Neutrophil (primary cell): ENCODE measurements around the gene DNAH10.

Experiments used
- H3K27ac ChIP-seq: fragments of 200-600 bp; sonication (generic); 2 replicates; pipeline ENCODE4 v1.5.1; 2016; ENCODE audit warnings: mild to moderate bottlenecking, moderate library complexity
- H3K27me3 ChIP-seq: fragments of 200-600 bp; sonication (generic); 2 replicates; pipeline ENCODE4 v1.6.0; 2016; ENCODE audit warnings: mild to moderate bottlenecking
- H3K36me3 ChIP-seq: fragments of 200-600 bp; sonication (generic); 2 replicates; pipeline ENCODE4 v1.5.1; 2017
- H3K4me1 ChIP-seq, 2 experiments: fragments of 200-600 bp in 1 of 2; sonication (generic) in 1 of 2; 1 replicate in 1 of 2; 2 replicates in 1 of 2; pipeline versions ENCODE4 v1.5.1 to v1.6.1; 2013 to 2016; ENCODE audit warnings: low read depth in 1 of 2, low read length in 1 of 2, mild to moderate bottlenecking in 1 of 2, moderate library complexity in 1 of 2; ENCODE audit not compliant: control insufficient read depth in 1 of 2, insufficient read depth in 1 of 2
- H3K4me3 ChIP-seq, 2 experiments: fragments of 200-600 bp in 1 of 2; sonication (generic) in 1 of 2; 1 replicate in 1 of 2; 2 replicates in 1 of 2; pipeline ENCODE4 v1.5.1; 2013 to 2016; ENCODE audit warnings: low read depth in 1 of 2, low read length in 1 of 2, mild to moderate bottlenecking in 1 of 2, moderate library complexity in 1 of 2
- H3K9me3 ChIP-seq: fragments of 200-600 bp; sonication (generic); 2 replicates; pipeline ENCODE4 v1.5.1; 2016
- TF ChIP-seq, protein P1 (sequence below): fragments of 200-600 bp; sonication (generic); IDR thresholded peaks from 2 replicates; pipeline ENCODE4 v1.5.1; 2016; ENCODE audit warnings: antibody characterized with exemption

DNAH10 gene

DNA sequence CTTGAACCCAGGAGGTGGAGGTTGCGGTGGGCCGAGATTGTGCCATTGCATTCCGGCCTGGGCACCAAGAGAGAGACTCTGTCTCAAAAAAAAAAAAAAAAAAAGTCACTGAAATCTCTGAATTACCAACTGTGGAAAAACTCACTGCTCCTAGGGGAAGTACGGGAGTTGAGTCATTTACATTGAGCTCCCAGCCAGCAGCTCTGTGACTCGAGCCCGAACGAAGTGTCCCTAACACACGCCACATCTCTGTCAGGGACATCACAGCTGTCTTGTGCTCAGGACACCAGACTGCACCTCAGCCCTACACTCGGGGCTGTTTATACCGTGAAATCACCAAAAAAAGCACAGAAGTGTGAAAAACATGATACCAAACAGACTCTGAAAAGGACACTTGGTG, 28.9 kb upstream of the DNAH10 start:
- H3K9me3 ChIP-seq = no peaks in the 10 kb centered on the region
- H3K36me3 ChIP-seq = peaks cover 54% of the 10 kb centered on the region
- no peak overlapping the region for H3K4me3 ChIP-seq
- no peak overlapping the region for H3K27ac ChIP-seq
- H3K27me3 ChIP-seq = no peaks in the 10 kb centered on the region
- TF ChIP-seq, protein P1, sequence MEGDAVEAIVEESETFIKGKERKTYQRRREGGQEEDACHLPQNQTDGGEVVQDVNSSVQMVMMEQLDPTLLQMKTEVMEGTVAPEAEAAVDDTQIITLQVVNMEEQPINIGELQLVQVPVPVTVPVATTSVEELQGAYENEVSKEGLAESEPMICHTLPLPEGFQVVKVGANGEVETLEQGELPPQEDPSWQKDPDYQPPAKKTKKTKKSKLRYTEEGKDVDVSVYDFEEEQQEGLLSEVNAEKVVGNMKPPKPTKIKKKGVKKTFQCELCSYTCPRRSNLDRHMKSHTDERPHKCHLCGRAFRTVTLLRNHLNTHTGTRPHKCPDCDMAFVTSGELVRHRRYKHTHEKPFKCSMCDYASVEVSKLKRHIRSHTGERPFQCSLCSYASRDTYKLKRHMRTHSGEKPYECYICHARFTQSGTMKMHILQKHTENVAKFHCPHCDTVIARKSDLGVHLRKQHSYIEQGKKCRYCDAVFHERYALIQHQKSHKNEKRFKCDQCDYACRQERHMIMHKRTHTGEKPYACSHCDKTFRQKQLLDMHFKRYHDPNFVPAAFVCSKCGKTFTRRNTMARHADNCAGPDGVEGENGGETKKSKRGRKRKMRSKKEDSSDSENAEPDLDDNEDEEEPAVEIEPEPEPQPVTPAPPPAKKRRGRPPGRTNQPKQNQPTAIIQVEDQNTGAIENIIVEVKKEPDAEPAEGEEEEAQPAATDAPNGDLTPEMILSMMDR = no peak
- no peaks in the 10 kb centered on the region for H3K4me1 ChIP-seq

DNA sequence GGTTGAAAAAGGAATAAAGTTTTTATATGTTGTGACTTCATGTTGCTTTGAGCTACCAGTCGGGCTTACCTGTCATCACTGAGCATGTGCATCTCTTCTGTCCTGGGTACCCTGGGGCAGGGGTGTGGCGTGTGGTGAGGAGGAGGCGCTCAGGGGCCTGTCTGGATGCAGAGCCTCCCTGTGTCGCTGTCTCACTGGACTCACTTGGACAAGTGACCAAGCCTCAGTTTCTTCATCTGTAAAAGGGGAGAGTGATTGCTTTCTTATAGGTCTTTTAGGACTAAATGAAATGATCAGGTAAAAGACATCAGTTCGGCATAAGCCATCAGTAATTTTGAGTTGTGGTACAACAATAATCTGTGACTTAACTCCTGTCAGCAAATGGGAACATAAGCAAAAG, 27.8 kb upstream of the DNAH10 start:
- Histone ChIP-seq H3K27me3 (no peaks in the 10 kb centered on the region), H3K4me3 (no peak overlapping the region), H3K36me3 (peaks cover 58% of the 10 kb centered on the region), H3K4me1 (no peaks in the 10 kb centered on the region), H3K9me3 (no peaks in the 10 kb centered on the region), H3K27ac (no peak overlapping the region)
- TF ChIP-seq, protein P1 = no peak

DNA sequence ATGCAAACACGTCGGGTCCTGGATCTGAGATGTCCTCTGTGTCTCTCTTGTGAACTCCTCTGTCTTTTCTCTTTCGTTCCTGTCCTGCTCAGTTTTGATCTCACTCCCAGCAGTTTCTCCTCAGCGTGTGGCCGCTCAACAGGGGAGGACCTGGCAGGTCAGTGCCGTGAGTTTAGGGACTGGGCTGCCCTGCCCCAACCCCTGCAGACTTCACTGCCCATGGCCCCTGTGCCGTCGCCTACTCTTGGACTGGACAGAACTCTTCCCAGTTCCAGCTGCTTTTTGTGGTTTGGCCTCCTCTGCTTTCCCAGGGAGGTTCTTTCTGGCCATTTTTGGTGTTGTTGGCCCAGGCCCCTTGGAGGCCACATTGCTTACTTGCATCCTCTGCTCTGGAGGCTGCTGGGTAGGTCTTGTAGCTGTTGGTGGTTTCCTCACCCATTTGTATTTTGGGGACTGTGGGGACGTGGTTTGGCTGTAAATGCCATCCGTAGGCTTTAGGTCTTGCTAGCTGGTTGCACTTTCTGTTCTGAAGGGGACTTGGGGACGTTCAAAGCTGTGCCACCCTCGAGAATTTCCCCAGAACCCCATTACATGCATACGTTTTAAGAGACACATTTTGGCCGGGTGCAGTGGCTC, 20.0 kb upstream of the DNAH10 start:
- no peaks in the 10 kb centered on the region for H3K9me3 ChIP-seq
- TF ChIP-seq, protein P1 = no peak
- H3K27ac ChIP-seq = no peak overlapping the region
- peaks cover 42% of the 10 kb centered on the region for H3K36me3 ChIP-seq
- H3K4me3 ChIP-seq = no peak overlapping the region
- no peaks in the 10 kb centered on the region for H3K27me3 ChIP-seq
- peaks cover 0 to 8% of the 10 kb centered on the region in 2 experiments for H3K4me1 ChIP-seq

DNA sequence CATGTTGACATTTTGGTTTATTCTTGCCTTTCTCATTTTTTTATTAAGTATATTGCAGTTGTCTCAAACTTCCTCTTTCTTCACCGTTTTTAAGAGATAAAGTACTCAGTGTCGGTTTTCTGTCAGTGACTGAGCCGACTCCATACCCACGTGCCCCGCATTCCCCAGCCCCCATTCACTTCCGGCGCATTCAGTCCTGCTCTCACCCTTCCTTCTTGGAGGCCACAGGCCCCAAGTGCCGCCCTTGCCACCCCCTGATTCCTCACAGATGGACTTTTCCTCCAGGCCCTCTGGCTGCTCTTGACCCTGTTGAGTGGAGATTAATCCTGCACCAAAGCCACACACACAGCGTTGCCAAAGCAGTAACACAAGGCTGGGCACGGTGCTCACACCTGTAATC, 19.1 kb upstream of the DNAH10 start:
- Histone ChIP-seq H3K9me3 (no peaks in the 10 kb centered on the region), H3K27ac (no peak overlapping the region)
- TF ChIP-seq, protein P1 = no peak

DNA sequence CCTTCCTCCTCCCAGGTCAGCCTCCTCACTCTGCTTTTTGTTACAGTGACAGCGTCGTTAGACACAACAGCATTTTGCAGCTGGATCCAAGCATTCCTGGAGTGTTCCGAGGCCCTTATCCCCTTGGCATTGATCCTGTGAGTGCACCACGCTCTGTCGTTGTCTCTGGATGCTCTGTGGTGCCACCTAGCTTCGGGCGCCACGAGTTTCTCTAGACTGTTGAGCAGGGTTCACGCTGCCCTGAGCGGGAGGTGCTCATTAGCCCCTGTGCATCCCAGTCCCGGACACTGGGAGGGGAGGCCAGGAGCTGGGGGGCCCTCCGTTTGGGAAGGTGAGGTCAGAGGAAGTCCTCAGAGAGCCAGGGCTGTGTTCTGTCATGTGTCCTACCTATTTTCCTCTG, 17.3 kb upstream of the DNAH10 start:
- H3K36me3 ChIP-seq = peaks cover 35% of the 10 kb centered on the region

More for the DNA sequence above, 19.1 kb upstream of the DNAH10 start:
- H3K36me3 ChIP-seq = peaks cover 36% of the 10 kb centered on the region
- H3K4me3 ChIP-seq = no peak overlapping the region
- H3K27me3 ChIP-seq = no peaks in the 10 kb centered on the region
- H3K4me1 ChIP-seq = peaks cover 3 to 15% of the 10 kb centered on the region in 2 experiments

More for the DNA sequence above, 17.3 kb upstream of the DNAH10 start:
- Histone ChIP-seq H3K4me1 (peaks cover 9 to 25% of the 10 kb centered on the region in 2 experiments), H3K4me3 (no peak overlapping the region), H3K27me3 (no peaks in the 10 kb centered on the region), H3K9me3 (no peaks in the 10 kb centered on the region), H3K27ac (no peak overlapping the region)
- TF ChIP-seq, protein P1 = no peak
